Measurements from ENCODE around the gene DIP2B.

Gene DIP2B

DNA sequence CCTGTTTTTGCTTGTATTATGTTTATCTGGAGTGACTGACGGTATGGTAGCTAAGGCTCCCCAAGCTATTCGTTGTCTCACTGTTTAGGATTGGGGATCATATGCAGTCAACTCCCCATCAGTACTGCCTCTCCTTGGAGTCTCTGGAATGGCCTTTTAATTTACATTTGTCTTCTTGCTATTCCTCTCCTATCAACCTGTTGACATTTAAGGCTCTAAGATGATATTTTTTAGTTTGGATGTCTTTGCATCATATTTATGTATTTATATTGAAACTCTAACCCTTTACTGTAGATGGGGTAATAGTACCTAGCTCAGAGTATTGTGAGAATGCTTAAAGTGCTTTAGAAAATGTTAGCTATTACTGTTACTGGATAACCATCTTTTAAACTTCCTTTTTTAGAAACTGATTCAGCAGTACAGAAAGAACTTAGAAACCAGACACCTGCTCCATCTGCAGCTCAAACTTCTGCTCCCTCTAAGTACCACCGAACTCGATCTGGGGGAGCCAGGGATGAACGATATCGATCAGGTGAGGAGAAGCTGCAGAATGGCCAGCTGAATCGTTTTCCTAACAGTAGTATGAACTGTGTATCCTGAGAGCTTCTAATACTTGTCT is 135.6 kb downstream of the DIP2B start:
- H3K79me2 ChIP-seq (ENCODE audit: insufficient read depth, low read depth) = no peaks in the 10 kb centered on the region
- H2AFZ ChIP-seq (ENCODE audit: low read depth) = no peak overlapping the region
- no peaks in the 10 kb centered on the region for H3K4me1 ChIP-seq (ENCODE audit: low read depth, poor library complexity, severe bottlenecking)
- no peaks in the 10 kb centered on the region for H3K27me3 ChIP-seq (ENCODE audit: insufficient read depth, low read depth)
- TF ChIP-seq, protein P1, sequence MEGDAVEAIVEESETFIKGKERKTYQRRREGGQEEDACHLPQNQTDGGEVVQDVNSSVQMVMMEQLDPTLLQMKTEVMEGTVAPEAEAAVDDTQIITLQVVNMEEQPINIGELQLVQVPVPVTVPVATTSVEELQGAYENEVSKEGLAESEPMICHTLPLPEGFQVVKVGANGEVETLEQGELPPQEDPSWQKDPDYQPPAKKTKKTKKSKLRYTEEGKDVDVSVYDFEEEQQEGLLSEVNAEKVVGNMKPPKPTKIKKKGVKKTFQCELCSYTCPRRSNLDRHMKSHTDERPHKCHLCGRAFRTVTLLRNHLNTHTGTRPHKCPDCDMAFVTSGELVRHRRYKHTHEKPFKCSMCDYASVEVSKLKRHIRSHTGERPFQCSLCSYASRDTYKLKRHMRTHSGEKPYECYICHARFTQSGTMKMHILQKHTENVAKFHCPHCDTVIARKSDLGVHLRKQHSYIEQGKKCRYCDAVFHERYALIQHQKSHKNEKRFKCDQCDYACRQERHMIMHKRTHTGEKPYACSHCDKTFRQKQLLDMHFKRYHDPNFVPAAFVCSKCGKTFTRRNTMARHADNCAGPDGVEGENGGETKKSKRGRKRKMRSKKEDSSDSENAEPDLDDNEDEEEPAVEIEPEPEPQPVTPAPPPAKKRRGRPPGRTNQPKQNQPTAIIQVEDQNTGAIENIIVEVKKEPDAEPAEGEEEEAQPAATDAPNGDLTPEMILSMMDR (conservative IDR thresholded peaks at IDR 0.05; ENCODE audit: low read depth, low read length) = no peak
- no peaks in the 10 kb centered on the region for H4K20me1 ChIP-seq (ENCODE audit: insufficient read depth)
- H3K4me2 ChIP-seq = no peak overlapping the region
- H3K4me3 ChIP-seq (IDR thresholded peaks at IDR 0.05; ENCODE audit: insufficient read depth, low read depth, low read length) = no peak overlapping the region
- H3K27ac ChIP-seq = no peak overlapping the region
- no peak overlapping the region for H3K9ac ChIP-seq
- no peaks in the 10 kb centered on the region for H3K36me3 ChIP-seq (ENCODE audit: insufficient read depth)

DNA sequence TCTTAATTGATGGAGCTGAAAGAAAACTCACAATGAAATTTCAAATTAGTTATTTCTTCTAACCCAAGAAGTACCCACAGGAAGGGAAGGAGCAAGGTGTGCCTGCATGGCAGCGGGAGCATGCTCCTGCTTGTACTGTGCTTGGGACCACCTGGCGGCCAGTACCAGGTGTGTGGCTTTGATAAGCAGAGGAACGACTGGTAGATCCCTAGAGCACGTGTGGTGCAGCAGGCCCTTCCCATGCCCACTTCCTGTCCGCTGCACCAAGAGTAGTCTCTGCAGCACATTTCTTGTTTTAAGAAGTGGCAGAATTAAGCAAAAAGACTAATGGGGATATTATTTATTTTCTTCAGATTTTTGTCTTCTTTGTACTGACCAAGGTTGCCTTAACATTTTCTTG is 136.8 kb downstream of the DIP2B start:
- H3K9ac ChIP-seq = no peak overlapping the region
- no peaks in the 10 kb centered on the region for H3K4me1 ChIP-seq (ENCODE audit: low read depth, poor library complexity, severe bottlenecking)
- H3K27me3 ChIP-seq (ENCODE audit: insufficient read depth, low read depth) = no peaks in the 10 kb centered on the region
- H3K79me2 ChIP-seq (ENCODE audit: insufficient read depth, low read depth) = no peaks in the 10 kb centered on the region
- H3K4me3 ChIP-seq (IDR thresholded peaks at IDR 0.05; ENCODE audit: insufficient read depth, low read depth, low read length) = no peak overlapping the region
- H3K36me3 ChIP-seq (ENCODE audit: insufficient read depth) = no peaks in the 10 kb centered on the region
- H2AFZ ChIP-seq (ENCODE audit: low read depth) = no peak overlapping the region
- no peak overlapping the region; the same call in 1 of the 2 replicates for H3K27ac ChIP-seq
- no peaks in the 10 kb centered on the region for H4K20me1 ChIP-seq (ENCODE audit: insufficient read depth)
- no peak overlapping the region for H3K4me2 ChIP-seq
- TF ChIP-seq, protein P1 (conservative IDR thresholded peaks at IDR 0.05; ENCODE audit: low read depth, low read length) = no peak

DNA sequence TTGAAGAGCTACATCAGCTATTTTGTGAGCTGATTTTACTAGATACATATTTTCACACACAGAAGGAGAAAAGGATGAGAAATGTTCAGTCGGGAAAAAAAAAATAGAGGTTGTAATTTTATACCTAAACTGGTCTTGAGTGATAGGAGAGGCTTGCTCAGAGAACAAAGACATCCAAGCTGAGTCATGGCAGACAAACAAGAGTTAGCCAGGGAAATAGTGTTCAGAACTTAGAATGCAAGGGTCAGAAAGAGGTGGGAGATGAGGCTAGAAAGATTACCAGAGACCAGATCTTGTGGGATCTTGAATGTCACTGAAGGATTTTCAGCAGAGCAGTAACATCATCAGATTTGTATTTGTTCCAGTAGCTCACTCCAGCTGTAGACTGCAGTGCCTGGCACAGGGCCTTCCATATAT is 137.3 kb downstream of the DIP2B start:
- H3K79me2 ChIP-seq (ENCODE audit: insufficient read depth, low read depth) = no peaks in the 10 kb centered on the region
- no peak overlapping the region for H3K4me2 ChIP-seq
- H2AFZ ChIP-seq (ENCODE audit: low read depth) = no peak overlapping the region
- H3K9ac ChIP-seq = no peak overlapping the region
- no peak overlapping the region for H3K4me3 ChIP-seq (IDR thresholded peaks at IDR 0.05; ENCODE audit: insufficient read depth, low read depth, low read length)
- TF ChIP-seq, protein P1 (conservative IDR thresholded peaks at IDR 0.05; ENCODE audit: low read depth, low read length) = no peak
- no peaks in the 10 kb centered on the region for H3K4me1 ChIP-seq (ENCODE audit: low read depth, poor library complexity, severe bottlenecking)
- H3K27ac ChIP-seq = no peak overlapping the region; the same call in 1 of the 2 replicates
- no peaks in the 10 kb centered on the region for H3K36me3 ChIP-seq (ENCODE audit: insufficient read depth)
- H3K27me3 ChIP-seq (ENCODE audit: insufficient read depth, low read depth) = no peaks in the 10 kb centered on the region
- H4K20me1 ChIP-seq (ENCODE audit: insufficient read depth) = no peaks in the 10 kb centered on the region

DNA sequence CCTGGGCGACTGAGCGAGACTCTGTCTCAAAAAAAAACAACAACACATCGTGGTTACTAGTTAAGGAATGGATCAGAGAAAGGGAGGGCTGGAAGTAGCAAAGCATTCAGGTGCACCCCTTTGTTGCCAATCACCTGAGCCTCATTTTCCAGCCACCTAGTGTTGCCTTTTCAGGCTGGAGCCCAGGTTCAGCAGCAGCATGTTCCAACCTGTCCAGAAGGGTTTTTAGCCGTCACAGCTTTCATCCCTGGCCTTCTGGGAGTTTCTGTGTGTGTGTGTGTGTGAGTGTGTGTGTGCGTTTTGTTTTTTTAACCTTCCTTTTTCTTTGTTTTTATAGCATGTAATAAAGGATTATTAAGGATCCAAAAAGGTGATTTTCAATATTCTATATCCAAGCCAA is 138.0 kb downstream of the DIP2B start:
- H3K27ac ChIP-seq = no peak overlapping the region
- no peak overlapping the region for H3K4me2 ChIP-seq
- H2AFZ ChIP-seq (ENCODE audit: low read depth) = no peak overlapping the region
- TF ChIP-seq, protein P1 (conservative IDR thresholded peaks at IDR 0.05; ENCODE audit: low read depth, low read length) = no peak
- H3K27me3 ChIP-seq (ENCODE audit: insufficient read depth, low read depth) = no peaks in the 10 kb centered on the region
- H4K20me1 ChIP-seq (ENCODE audit: insufficient read depth) = no peaks in the 10 kb centered on the region
- no peak overlapping the region for H3K4me3 ChIP-seq (IDR thresholded peaks at IDR 0.05; ENCODE audit: insufficient read depth, low read depth, low read length)
- H3K79me2 ChIP-seq (ENCODE audit: insufficient read depth, low read depth) = no peaks in the 10 kb centered on the region
- no peaks in the 10 kb centered on the region for H3K4me1 ChIP-seq (ENCODE audit: low read depth, poor library complexity, severe bottlenecking)
- H3K9ac ChIP-seq = no peak overlapping the region
- H3K36me3 ChIP-seq (ENCODE audit: insufficient read depth) = no peaks in the 10 kb centered on the region

Measured in KMS-11 (cell line).